Measurements from ENCODE around the gene ZDHHC18.

ZDHHC18 gene

GRCh38 chr1:26826261-26827105 is at the start of gene ZDHHC18:
TSS of gene ZDHHC18 (plus strand) at chr1:26826688. CDS start at chr1:26826805, 117 bp downstream.
- TF ChIP-seq CTCF (conservative IDR thresholded peaks at IDR 0.05; ENCODE audit: control insufficient read depth, insufficient read depth, low read depth, low read length) = no peak
- peak; percentile 30 for DNase-seq (ENCODE audit: low read depth)
- peak within 1 kb of the TSS; percentile 67 for H3K4me3 ChIP-seq (ENCODE audit: control insufficient read depth, low read depth, low read length)

GRCh38 chr1:26779098-26779668 is 47.3 kb upstream of the ZDHHC18 start:
- no peak for TF ChIP-seq CTCF (conservative IDR thresholded peaks at IDR 0.05; ENCODE audit: control insufficient read depth, insufficient read depth, low read depth, low read length)
- H3K4me3 ChIP-seq (ENCODE audit: control insufficient read depth, low read depth, low read length) = no peak overlapping the region
- DNase-seq (ENCODE audit: low read depth) = no peak

GRCh38 chr1:26780344-26780957 is 46.0 kb upstream of the ZDHHC18 start:
- no peak for TF ChIP-seq CTCF (conservative IDR thresholded peaks at IDR 0.05; ENCODE audit: control insufficient read depth, insufficient read depth, low read depth, low read length)
- DNase-seq (ENCODE audit: low read depth) = peak; percentile 31
- H3K4me3 ChIP-seq (ENCODE audit: control insufficient read depth, low read depth, low read length) = no peak overlapping the region

GRCh38 chr1:26781206-26781825 is 45.2 kb upstream of the ZDHHC18 start:
- DNase-seq (ENCODE audit: low read depth) = no peak
- no peak overlapping the region for H3K4me3 ChIP-seq (ENCODE audit: control insufficient read depth, low read depth, low read length)
- TF ChIP-seq CTCF (conservative IDR thresholded peaks at IDR 0.05; ENCODE audit: control insufficient read depth, insufficient read depth, low read depth, low read length) = no peak

- no peak for TF ChIP-seq CTCF (conservative IDR thresholded peaks at IDR 0.05; ENCODE audit: control insufficient read depth, insufficient read depth, low read depth, low read length)
- no peak overlapping the region for H3K4me3 ChIP-seq (ENCODE audit: control insufficient read depth, low read depth, low read length)
- DNase-seq (ENCODE audit: low read depth) = no peak
Measured at GRCh38 chr1:26782521-26783212, 43.8 kb upstream of the ZDHHC18 start.

GRCh38 chr1:26783646-26784022 is 42.9 kb upstream of the ZDHHC18 start:
- no peak for TF ChIP-seq CTCF (conservative IDR thresholded peaks at IDR 0.05; ENCODE audit: control insufficient read depth, insufficient read depth, low read depth, low read length)

More at GRCh38 chr1:26783646-26784022, 42.9 kb upstream of the ZDHHC18 start:
- no peak for DNase-seq (ENCODE audit: low read depth)
- no peak overlapping the region for H3K4me3 ChIP-seq (ENCODE audit: control insufficient read depth, low read depth, low read length)

Measured in fibroblast of mammary gland (primary cell).